CD4-positive, alpha-beta T cell treated with Interleukin-15 for 1 hour (primary cell): ENCODE data around the gene CA11.

ENCODE experiments used
- DNase-seq: peaks from one replicate; pipeline ENCODE4 v3.0.0-alpha.2; 2020

Gene CA11

DNA sequence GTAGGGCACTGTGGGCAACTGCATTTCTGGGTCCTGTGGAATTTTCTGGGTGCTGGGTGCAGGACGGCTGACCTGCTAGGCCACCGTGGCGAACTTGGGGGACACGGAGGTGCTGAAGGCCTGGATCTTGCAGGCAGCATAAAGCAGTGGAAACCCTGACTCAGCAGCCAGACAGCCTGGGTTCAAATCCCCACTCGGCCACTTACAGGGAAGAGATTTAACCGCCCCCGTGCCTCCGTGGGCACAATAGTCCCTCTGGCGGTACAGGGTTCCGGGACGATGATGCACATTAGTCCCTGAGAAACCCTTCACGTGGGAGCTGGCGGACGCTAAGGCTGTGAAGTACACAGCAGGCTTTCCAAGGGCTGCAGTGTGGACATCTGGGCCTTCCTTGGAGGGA, 34.1 kb downstream of the CA11 start:
- DNase-seq = no peak

DNA sequence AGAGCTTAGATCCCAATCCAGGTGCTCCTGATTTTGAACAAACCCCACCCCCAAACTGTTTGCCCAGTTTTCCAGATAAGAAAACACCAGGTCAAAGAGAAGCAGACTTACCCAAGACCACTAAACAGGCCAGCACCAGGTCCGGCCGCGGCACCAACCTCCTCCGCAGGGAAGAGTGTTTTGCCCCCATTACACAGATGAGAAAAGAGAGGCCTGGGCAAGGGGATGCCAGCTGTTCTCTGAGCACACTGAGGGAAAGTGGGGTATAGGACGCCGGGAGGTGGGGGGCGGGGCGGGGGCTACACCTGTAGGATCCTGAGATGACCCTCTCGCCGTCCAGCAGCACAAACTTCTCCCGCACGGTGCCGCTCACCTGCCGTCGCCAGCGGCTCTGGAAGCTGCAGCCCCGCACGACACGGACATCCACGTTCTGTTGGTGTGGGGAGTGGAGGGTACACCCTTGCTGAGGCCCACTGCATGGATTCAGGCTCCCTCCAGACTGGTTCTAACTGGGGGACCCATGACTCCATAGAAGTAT, 36.3 kb downstream of the CA11 start:
- no peak for DNase-seq

DNA sequence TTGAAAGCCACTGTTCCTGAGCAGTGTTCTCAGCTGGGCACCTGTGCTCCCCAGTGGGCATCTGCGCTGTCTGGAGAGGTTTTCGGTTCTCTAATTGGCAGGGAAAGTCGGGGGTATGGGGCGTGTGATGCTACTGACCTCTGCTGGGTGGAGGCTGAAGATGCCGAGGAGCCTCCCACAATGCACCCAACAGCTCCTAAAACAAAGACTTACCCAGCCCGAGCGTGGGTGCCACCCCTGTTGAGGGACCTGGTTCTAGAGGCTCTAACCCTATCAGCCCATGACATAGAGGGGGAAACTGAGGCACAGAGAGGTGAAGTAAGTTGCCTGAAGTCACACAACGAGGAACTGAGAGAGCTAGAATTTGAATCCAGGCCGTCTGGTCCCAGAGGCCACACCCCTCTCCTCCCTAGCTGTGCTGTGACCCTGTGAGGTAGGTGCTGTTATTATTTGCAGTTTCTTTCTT, 37.2 kb downstream of the CA11 start:
- peak; percentile 69 for DNase-seq

DNA sequence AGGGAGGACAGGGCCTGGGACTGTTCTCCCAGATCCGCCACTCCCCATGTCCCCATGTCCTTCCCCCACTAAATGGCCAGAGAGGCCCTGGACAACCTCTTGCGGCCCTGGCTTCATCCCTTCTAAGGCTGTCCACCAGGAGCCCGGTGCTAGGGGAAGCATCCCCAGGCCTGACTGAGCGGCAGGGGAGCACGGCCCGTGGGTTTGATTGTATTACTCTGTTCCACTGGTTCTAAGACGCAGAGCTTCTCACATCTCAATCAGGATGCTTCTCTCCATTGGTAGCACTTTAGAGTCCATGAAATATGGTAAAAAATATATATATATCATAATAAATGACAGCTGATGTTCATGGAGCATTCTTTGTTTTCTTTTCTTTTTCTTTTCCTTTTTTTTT, 38.6 kb downstream of the CA11 start:
- no peak for DNase-seq

DNA sequence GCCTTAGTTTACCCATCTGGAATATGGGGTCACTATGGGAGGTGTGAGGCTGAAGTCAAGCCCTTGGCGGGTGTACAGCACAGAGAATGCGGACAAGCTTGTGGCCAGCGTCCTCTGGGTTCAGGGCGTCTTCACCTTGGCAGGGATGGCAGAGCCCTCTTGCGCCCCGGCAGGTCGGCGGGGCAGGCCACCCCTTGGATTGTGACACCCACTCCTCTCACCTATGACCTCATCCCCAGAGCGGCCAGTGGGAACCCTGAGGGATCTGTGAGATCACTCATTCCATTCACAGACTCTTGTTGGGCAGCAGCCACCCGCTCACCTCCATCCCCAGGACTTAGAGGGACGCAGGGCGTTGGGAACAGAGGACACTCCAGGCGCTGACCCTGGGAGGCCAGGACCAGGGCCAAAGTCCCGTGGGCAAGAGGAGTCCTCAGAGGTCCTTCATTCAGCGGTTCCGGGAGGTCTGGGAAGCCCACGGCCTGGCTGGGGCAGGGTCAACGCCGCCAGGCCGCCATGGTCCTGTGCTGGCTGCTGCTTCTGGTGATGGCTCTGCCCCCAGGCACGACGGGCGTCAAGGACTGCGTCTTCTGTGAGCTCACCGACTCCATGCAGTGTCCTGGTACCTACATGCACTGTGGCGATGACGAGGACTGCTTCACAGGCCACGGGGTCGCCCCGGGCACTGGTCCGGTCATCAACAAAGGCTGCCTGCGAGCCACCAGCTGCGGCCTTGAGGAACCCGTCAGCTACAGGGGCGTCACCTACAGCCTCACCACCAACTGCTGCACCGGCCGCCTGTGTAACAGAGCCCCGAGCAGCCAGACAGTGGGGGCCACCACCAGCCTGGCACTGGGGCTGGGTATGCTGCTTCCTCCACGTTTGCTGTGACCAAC, 39.3 kb downstream of the CA11 start, which contains the start of gene SPACA4:
SPACA4 (plus strand) TSS at position 280 of the 896 bp plus-strand sequence; CDS start at position 517, 237 bp downstream.
- DNase-seq = no peak

DNA sequence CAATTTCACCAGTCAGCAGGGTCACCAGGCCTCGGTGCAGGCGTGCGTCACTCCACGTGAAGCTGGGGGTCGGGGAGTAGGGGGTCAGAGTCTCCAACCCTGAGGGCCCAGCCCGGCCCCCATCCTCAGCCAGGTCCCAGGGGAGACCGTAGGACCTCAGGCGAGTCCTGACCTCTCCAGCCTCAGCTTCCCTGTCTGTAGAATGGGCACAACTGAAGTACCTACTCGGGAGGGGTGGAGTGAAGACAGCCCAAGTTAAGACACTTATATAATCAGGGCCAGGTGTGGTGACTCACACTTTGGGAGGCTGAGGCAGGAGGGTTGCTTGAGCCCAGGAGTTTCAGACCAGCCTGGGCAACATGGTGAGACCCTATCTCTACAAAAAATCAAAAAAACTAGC, 42.1 kb downstream of the CA11 start:
- DNase-seq = no peak

DNA sequence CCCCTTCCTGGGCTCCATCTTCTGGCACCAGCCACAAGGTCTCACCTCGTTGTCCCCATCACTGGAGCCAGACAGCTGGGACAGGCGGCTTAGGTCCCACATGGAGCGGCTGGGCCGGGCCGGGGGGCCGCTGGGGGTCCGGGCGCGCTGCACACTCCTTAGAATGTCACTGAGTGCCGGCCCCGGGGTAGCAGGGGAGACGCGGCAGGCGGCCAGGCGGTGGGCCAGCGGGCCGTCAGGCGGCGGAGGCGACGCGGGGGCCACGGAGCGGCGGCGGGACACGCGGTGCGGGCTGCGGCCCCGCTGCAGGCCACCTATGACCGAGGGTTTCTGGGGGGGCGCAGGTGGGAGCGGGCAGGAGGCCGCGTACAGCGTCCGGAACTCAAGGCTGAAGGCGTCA, 42.5 kb downstream of the CA11 start:
- DNase-seq = no peak

DNA sequence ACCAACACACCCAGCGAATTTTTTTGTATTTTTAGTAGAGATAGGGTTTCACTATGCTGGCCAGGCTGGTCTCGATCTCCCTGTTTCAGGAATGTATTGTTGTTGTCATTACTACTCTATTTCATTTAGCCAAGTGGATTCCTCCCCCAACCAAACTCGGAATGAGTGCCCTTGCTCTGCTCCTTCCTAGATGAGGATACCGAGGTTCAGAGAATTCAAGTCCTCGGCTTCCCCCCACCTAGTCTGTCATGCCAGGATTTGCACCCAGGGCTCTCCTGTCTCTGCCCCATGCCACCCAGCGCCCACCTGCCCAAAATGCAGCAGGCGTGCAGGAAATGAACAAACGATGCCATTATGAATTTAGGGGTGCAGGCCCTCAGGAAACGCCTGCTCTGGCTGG, 43.0 kb downstream of the CA11 start:
- DNase-seq = no peak

DNA sequence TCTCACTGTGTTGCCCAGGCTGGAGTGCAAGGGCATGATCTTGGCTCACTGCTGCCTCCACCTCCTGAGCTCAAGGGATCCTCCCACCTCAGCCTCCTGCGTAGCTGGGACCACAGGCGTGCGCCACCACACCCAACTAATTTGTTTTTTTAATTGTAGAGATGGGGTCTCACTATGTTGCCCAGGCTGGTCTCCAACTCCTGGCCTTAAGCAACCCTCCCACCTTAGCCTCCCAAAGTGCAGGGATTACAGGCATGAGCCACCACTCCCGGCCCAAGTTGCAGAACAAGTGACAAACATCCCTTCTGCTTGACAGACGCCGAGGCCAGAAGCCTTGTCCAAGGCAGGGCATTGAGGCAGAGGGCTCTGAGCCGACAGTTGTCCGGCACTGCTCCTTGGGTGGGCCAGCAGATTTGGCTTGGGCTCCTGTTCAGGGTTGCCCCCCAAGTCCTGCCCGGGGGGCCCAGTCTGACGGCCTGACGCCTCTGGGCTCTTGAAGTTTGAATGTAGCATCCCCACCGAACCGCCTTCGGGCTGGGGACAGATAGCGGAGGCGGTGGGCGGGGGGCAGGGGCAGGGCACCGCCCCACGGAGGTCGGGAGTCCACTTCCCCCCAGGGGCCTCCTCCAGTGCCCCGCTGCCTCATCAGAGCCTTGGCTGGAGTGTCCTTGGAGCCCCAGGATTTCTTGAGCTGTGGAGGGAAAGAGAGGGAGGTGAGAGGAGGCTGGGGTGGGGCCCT, 45.1 kb downstream of the CA11 start:
- no peak for DNase-seq

DNA sequence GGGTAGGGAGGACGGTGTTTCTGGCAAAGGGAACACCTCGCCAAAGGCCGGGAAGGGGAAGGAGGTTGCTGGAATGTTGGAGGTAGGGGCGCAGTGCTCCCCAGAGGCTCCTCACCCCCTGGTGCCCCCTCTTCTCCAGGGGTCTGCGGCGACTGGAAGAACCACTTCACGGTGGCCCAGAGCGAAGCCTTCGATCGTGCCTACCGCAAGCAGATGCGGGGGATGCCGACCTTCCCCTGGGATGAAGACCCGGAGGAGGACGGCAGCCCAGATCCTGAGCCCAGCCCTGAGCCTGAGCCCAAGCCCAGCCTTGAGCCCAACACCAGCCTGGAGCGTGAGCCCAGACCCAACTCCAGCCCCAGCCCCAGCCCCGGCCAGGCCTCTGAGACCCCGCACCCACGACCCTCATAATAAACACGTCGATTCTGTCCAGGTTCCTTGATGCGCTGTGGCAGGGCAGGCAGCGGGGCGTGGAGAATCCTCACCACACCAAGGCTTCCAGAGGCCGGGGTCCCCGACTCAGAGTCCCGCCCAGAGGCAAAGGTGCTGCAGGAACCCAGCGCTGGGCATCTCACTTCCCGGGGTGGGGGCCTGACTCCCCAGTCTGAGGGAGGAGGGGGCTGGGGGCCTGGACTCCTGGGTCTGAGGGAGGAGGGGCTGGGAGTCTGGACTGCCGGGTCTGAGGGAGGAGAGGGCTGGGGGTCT, 46.8 kb downstream of the CA11 start:
- DNase-seq = no peak

DNA sequence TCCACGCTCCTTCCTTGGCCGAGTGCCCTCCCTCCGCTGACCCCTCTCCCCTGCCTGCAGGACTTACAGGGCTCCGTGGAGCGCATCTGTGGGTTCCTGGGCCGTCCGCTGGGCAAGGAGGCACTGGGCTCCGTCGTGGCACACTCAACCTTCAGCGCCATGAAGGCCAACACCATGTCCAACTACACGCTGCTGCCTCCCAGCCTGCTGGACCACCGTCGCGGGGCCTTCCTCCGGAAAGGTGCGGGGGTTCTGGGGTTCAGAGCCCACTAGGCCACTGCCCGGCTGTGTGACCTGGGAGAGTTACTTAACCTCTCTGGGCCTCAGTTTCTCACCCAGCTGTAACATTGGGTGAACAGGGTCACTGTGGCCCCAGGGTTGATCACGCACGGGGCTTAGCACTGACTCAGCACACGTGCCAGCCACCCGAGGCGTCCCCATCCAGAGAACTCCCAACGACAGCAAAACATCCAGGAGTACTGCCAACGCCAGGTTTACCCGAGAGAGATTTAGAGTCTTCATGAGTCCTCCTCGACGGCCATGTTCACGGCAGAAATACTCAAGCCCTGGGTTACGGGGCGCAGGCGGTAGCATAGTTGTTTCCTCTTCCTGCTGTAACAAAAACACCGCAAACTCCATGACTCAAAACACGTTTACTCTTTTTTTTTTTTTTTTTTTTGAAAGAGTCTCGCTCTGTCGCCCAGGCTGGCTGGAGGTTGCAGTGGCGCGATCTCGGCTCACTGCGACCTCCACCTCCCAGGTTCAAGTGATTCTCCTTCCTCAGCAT, 49.1 kb downstream of the CA11 start:
- peak; percentile 26 for DNase-seq

DNA sequence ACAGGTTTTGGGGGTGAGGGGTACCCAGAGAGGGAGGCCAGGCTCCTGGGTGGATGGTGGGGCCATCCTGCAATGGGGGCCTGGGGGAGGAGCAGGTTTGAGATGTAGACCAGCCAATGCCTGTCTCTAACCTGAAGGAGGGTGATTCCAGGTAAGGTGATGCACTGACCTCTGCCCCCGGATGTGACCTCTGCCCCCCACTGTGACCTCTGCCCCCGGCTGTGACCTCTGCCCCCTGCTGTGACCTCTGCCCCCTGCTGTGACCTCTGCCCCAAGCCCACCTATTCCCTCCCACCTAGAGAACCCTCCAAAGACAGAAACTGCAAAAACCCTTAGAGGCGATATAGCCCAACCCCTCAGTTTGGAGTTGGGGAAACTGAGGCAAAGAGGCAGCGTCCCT, 49.8 kb downstream of the CA11 start:
- DNase-seq = no peak

DNA sequence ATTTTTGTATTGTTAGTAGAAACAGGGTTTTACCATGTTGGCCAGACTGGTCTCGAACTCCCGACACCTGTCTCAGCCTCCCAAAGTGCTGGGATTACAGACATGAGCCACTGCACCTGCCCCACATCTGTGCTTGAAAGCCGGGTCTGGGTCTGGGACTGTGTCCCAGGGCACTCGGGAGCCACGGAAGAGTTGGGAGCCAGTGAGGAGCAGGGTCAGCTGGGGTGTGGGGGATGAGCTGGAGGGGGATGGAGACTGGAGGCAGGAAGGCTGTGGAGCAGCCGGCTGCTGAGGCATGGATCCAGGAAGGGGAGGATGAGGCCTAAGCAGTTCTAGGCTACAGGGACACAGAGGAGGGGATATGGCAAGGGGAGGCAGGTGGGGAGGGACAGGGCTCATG, 50.2 kb downstream of the CA11 start:
- no peak for DNase-seq

DNA sequence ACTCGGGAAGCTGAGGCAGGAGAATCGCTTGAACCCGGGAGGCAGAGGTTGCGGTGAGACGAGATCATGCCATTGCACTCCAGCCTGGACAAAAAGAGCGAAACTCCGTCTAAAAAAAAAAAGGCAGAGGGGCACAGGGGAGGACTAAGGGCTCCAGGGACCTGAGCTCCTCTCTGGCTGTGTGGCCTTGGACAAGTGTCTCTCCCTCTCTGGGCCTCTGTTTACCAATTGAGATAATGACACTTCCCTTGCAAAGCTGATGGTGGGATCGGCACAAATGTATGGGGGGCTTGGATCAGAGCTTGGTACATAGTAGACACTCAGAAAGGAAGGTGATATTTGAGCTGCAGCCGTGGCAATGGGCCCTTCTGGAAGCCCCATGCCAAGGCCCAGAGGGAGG, 50.8 kb downstream of the CA11 start:
- DNase-seq = no peak

DNA sequence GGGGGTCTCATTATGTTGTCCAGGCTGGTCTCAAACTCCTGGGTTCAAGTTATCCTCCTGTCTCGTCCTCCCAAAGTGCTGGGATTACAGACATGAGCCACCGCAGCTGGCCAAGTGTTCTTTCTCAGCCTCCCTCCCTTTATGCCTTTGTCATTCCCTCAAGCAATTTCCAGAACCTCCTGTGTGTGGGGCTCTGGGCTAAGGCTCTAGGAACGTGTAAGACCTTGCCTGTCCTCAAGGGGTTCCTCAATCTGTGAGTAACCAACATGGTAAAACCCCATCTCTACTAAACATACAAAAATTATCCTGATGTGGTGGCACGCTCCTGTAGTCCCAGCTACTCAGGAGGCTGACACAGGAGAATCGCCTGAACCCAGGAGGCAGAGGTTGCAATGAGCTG, 55.0 kb downstream of the CA11 start:
- DNase-seq = no peak

DNA sequence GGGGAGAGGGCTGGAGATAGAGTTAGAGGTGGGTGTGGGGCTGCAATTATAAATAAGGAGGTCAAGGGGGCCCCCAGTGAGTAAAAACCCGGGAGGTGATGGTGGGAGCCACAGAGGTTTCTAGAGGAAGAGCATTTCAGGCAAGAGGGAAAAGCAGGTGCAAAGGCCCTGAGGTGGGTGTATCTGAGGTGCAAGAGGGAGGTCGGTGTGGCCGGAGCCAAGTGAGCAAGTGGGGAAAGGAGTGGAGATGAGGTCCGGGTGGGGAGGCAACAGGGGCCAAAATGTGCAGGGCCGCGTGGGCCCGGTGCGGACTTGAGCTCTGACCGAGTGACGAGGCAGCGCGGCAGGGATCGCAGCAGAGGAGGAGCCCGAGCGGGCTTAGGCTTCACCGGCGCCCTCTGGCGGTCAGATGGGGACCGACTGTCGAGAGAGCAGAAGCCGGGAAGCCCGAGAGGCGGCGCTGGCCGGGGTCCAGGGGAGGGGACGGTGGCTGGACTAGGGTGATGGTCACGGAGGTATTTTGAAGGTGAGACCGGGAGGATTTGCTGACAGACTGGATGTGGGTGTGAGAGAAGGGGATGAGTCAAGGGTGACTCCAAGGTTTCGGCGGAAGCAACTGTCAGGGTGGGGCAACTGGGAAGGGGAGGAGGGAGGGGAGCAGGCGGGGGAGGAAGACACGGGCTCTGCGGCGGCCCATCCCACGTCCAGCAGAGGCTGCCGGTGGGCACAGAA, 57.2 kb downstream of the CA11 start:
- peak; percentile 81 for DNase-seq
